ENCODE results near the gene ITGA6. TPM values are rescaled to one million over a fixed set of nuclear protein-coding genes. Genes with fewer than 3 reads are reported as not detected.

Gene ITGA6
- total and polyA plus RNA-seq, 2 experiments from 2014 or later, result 16.7 to 64.8 TPM

DNA sequence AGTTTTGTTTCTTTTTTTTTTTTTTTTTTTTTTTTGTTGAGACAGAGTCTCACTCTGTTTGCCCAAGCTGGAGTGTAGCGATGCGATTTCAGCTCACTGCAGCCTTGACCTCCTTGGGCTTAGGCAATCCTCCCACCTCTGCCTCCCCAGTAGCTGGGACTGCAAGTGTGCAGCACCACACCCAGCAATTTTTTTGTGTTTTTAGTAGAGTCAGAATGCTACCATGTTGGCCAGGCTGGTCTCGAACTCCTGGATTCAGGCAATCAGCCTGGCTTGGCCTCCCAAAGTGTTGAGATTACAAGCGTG lies 8.2 kb downstream of the ITGA6 start:
- H3K4me2 ChIP-seq, result no peak overlapping the region
- peak overlapping the region; percentile 62 for H3K27ac ChIP-seq
- peaks cover 11% of the 10 kb centered on the region for H3K4me1 ChIP-seq (ENCODE audit: insufficient read depth)
- no peak overlapping the region for H2AFZ ChIP-seq
- H3K9me3 ChIP-seq (ENCODE audit: low read depth), result no peaks in the 10 kb centered on the region
- TF ChIP-seq EZH2phosphoT487 (IDR thresholded peaks at IDR 0.05; ENCODE audit: low read depth, severe bottlenecking, unreplicated experiment) (no peak), EZH2 (IDR thresholded peaks at IDR 0.05; ENCODE audit: borderline replicate concordance) (no peak)
- TF ChIP-seq, protein P1, sequence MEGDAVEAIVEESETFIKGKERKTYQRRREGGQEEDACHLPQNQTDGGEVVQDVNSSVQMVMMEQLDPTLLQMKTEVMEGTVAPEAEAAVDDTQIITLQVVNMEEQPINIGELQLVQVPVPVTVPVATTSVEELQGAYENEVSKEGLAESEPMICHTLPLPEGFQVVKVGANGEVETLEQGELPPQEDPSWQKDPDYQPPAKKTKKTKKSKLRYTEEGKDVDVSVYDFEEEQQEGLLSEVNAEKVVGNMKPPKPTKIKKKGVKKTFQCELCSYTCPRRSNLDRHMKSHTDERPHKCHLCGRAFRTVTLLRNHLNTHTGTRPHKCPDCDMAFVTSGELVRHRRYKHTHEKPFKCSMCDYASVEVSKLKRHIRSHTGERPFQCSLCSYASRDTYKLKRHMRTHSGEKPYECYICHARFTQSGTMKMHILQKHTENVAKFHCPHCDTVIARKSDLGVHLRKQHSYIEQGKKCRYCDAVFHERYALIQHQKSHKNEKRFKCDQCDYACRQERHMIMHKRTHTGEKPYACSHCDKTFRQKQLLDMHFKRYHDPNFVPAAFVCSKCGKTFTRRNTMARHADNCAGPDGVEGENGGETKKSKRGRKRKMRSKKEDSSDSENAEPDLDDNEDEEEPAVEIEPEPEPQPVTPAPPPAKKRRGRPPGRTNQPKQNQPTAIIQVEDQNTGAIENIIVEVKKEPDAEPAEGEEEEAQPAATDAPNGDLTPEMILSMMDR (IDR thresholded peaks at IDR 0.05; ENCODE audit: poor library complexity), result no peak
- H3K9me2 ChIP-seq (replicated peaks; ENCODE audit: insufficient read depth), result no peaks in the 10 kb centered on the region
- H3K36me3 ChIP-seq (replicated peaks; ENCODE audit: insufficient read depth, low read depth), result no peaks in the 10 kb centered on the region
- H3K4me3 ChIP-seq, result no peak overlapping the region
- no peak for DNase-seq (ENCODE audit: low spot score)
- no peaks in the 10 kb centered on the region for H3K27me3 ChIP-seq
- H4K20me1 ChIP-seq (ENCODE audit: insufficient read depth, poor library complexity, severe bottlenecking), result no peaks in the 10 kb centered on the region
- WGBS (ENCODE audit: low lambda C conversion rate, missing lambda C conversion rate), result 92% methylated on average over 4 of the region's 4 CpGs
- H3K79me2 ChIP-seq, result peaks cover 75% of the 10 kb centered on the region

DNA sequence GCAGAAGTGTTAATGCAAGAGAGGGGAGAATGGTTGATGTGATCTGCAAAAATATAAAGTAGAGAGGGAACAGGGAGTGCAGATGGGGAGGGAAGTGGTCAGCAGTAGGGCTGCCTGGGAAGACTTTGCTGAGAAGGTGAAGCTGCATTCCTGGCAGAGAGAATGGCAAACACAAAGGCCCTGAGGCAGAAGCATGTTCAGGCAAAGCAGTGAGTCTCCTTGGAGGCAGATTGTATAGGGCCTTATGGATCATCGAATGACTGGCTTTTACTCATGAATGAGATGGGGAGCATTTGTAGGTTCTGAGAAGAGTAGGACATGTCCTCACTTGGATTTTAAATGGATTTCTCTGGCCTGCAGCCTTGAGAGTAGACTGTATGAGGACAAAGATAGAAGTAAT lies 9.5 kb downstream of the ITGA6 start:
- H3K4me1 ChIP-seq (ENCODE audit: insufficient read depth), result peaks cover 14% of the 10 kb centered on the region
- peaks cover 64% of the 10 kb centered on the region for H3K79me2 ChIP-seq
- H2AFZ ChIP-seq, result no peak overlapping the region
- H4K20me1 ChIP-seq (ENCODE audit: insufficient read depth, poor library complexity, severe bottlenecking), result no peaks in the 10 kb centered on the region
- no peaks in the 10 kb centered on the region for H3K36me3 ChIP-seq (replicated peaks; ENCODE audit: insufficient read depth, low read depth)
- no peak for DNase-seq (ENCODE audit: low spot score)
- 92% methylated on average over 1 of the region's 1 CpG for WGBS (ENCODE audit: low lambda C conversion rate, missing lambda C conversion rate)
- no peak overlapping the region for H3K4me3 ChIP-seq
- H3K27me3 ChIP-seq, result no peaks in the 10 kb centered on the region
- no peak overlapping the region for H3K27ac ChIP-seq
- TF ChIP-seq EZH2phosphoT487 (IDR thresholded peaks at IDR 0.05; ENCODE audit: low read depth, severe bottlenecking, unreplicated experiment), result no peak
- no peak for TF ChIP-seq EZH2 (IDR thresholded peaks at IDR 0.05; ENCODE audit: borderline replicate concordance)
- TF ChIP-seq, protein P1 (IDR thresholded peaks at IDR 0.05; ENCODE audit: poor library complexity), result no peak
- no peak overlapping the region for H3K4me2 ChIP-seq
- no peaks in the 10 kb centered on the region for H3K9me2 ChIP-seq (replicated peaks; ENCODE audit: insufficient read depth)
- no peaks in the 10 kb centered on the region for H3K9me3 ChIP-seq (ENCODE audit: low read depth)

DNA sequence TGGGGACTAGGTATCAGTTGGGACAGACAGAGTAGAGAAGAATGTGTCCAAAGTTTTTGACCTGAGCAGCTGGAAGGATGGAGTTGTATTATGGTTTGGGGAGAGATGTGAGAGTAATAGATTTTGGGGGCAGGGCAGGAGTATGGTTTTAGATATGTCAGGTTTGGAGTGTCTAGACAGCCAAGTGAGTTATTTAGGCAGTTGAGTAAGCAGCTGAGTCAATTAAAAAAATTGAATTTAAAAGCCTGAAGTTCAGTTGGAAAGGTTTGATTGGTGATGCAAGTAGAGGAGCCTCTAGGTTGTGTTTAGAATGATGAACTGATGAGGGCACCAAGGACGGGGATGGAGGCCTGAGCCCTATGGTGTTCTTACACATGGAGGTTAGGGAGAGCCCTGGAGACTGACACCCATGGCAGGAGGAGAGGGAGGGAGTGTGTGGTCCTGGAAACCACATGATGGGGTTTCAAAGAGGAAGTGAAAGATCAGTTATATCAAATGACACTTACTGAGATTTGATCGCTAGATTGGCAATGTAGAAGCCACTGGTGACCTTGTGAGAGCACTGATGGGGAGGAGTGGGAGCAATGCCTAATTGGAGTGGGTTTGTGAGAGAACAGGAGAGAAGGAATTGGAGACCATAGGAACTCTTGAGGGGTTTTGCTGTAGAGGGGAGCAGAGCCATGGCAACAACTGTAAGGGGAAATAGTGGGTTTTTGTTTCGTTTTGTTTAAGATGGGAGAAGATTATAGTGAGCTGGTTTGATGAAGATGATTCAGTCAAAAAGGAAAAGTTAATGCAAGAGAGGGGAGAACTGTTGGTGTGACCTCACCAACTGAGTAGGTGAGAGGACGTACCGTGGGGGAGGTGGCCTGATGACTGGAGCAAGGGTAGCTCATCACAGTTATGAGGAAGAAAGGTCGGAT lies 10.3 kb downstream of the ITGA6 start:
- Histone ChIP-seq H3K79me2 (peaks cover 57% of the 10 kb centered on the region), H3K9me2 (replicated peaks; ENCODE audit: insufficient read depth) (no peaks in the 10 kb centered on the region), H3K4me3 (no peak overlapping the region), H3K4me1 (ENCODE audit: insufficient read depth) (peaks cover 14% of the 10 kb centered on the region), H2AFZ (no peak overlapping the region), H3K36me3 (replicated peaks; ENCODE audit: insufficient read depth, low read depth) (no peaks in the 10 kb centered on the region), H3K27ac (no peak overlapping the region), H3K9me3 (ENCODE audit: low read depth) (no peaks in the 10 kb centered on the region), H3K4me2 (no peak overlapping the region), H4K20me1 (ENCODE audit: insufficient read depth, poor library complexity, severe bottlenecking) (no peaks in the 10 kb centered on the region), H3K27me3 (no peaks in the 10 kb centered on the region)
- TF ChIP-seq EZH2 (IDR thresholded peaks at IDR 0.05; ENCODE audit: borderline replicate concordance) (no peak), EZH2phosphoT487 (IDR thresholded peaks at IDR 0.05; ENCODE audit: low read depth, severe bottlenecking, unreplicated experiment) (no peak)
- TF ChIP-seq, protein P1 (IDR thresholded peaks at IDR 0.05; ENCODE audit: poor library complexity), result no peak
- 91% methylated on average over 6 of the region's 6 CpGs for WGBS (ENCODE audit: low lambda C conversion rate, missing lambda C conversion rate)
- DNase-seq (ENCODE audit: low spot score), result no peak
